HL-60 (cell line): Measurements from ENCODE around the gene STX2.

Experiments
- GABPA ChIP-seq: IDR thresholded peaks from 2 replicates; pipeline ENCODE4 v1.6.1; 2012; ENCODE audit warnings: low read depth
- POLR2AphosphoS5 ChIP-seq: IDR thresholded peaks from 2 replicates; pipeline ENCODE4 v1.6.1; 2012; ENCODE audit warnings: low read depth
- REST ChIP-seq: IDR thresholded peaks from 2 replicates; pipeline ENCODE4 v1.6.1; 2012; ENCODE audit warnings: low read depth; ENCODE audit not compliant: insufficient replicate concordance
- SPI1 ChIP-seq: IDR thresholded peaks from 2 replicates; pipeline ENCODE4 v1.6.1; 2012; ENCODE audit warnings: low read depth, mild to moderate bottlenecking, borderline replicate concordance
- TF ChIP-seq, protein P1 (sequence below): IDR thresholded peaks from one replicate; pipeline ENCODE4 v1.5.1; 2011; ENCODE audit warnings: low read length, control low read depth, inconsistent platforms; ENCODE audit not compliant: insufficient read depth

DNA sequence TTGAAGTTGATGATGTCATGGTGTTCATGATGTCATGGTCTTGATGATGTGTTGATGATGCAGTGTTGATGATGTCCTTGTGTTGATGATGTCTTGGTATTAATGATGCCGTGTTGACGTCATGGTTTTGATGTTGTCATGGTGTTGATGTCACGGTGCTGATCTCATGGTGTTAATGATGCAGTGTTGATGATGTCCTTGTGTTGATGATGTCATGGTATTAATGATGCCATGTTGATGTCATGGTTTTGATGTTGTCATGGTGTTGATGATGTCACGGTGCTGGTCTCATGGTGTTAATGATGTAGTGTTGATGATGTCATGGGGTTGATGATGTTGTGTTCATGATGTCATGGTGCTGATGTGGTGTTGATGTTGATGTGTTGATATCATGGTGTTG, 75.0 kb downstream of the STX2 start:
- TF ChIP-seq POLR2AphosphoS5 (no peak), REST (no peak), GABPA (no peak), SPI1 (no peak)
- TF ChIP-seq, protein P1, sequence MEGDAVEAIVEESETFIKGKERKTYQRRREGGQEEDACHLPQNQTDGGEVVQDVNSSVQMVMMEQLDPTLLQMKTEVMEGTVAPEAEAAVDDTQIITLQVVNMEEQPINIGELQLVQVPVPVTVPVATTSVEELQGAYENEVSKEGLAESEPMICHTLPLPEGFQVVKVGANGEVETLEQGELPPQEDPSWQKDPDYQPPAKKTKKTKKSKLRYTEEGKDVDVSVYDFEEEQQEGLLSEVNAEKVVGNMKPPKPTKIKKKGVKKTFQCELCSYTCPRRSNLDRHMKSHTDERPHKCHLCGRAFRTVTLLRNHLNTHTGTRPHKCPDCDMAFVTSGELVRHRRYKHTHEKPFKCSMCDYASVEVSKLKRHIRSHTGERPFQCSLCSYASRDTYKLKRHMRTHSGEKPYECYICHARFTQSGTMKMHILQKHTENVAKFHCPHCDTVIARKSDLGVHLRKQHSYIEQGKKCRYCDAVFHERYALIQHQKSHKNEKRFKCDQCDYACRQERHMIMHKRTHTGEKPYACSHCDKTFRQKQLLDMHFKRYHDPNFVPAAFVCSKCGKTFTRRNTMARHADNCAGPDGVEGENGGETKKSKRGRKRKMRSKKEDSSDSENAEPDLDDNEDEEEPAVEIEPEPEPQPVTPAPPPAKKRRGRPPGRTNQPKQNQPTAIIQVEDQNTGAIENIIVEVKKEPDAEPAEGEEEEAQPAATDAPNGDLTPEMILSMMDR: no peak
